WI38 (cell line): ENCODE measurements around the gene KLHL29.

Experiments used
- H3K4me3 ChIP-seq: 2 replicates; pipeline ENCODE4 v1.5.1; 2011; ENCODE audit warnings: low read depth, mild to moderate bottlenecking, control low read depth, low read length
- CTCF ChIP-seq: IDR thresholded peaks from 2 replicates; pipeline ENCODE4 v1.5.1; 2012; ENCODE audit warnings: low read depth, mild to moderate bottlenecking, control low read depth, low read length

Gene KLHL29

DNA sequence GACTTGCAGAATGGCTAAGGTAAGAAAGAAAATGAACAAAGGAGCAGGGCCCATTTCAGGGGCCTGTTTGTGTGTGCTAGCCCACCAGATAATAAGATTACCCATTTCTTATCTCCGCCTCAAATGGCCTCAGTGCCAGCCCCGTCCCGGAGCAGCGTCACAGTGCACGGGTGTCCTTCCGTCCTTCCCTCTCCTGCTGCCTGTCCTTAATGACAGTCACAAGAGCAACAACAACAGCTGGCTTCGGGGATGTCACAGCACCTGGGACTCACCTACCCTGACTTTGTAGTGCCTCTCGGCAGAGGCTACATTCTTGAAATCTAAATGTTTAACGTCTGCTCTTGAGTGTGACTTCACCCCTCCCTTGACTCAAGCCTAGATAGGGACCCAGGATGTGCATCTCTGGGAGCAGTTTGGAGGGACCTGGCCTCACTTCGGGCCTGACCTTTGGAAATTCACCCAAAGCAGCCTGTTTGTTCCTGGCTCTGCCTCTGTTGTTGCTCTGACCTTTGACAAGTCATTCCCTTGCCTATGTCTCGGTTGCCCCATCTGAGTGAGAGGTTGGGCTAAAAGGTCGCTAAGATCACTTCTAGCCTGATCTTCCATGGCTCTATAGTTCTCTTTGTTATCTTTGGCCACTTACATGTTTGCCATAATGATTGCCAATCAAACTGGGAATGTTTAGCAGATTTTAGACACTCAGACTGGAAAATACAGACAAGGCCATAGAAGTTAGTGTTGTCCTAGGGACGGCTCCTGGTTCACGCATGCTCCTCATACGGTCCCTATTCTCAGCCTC, 122.5 kb downstream of the KLHL29 start:
- TF ChIP-seq CTCF: no peak
- H3K4me3 ChIP-seq: no peak overlapping the region

GRCh38 chr2:23508066-23508390, 123.0 kb downstream of the KLHL29 start:
- H3K4me3 ChIP-seq: no peak overlapping the region
- no peak for TF ChIP-seq CTCF

DNA sequence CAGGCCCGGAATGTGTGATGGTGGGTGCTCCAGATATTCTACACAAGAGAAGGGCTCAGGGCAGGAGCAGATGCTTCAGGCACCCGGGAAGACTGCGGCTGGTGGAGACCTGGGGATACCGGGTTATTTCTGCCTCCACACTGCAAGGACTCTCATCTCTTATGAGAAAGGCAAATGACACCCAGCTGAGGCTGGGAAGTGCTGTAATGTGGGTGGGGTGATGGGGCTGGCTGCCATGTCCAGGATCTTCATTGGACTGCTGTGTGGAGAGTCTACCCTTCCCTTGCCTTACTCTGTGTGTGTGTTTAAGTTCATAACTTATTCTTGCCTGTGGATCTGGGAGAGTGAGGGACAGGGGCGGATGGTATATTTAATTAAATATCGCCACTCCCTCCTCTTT, 124.1 kb downstream of the KLHL29 start:
- no peak overlapping the region for H3K4me3 ChIP-seq
- TF ChIP-seq CTCF: no peak

- TF ChIP-seq CTCF: no peak
- H3K4me3 ChIP-seq: no peak overlapping the region
Observed at GRCh38 chr2:23509596-23510292, 124.8 kb downstream of the KLHL29 start.

DNA sequence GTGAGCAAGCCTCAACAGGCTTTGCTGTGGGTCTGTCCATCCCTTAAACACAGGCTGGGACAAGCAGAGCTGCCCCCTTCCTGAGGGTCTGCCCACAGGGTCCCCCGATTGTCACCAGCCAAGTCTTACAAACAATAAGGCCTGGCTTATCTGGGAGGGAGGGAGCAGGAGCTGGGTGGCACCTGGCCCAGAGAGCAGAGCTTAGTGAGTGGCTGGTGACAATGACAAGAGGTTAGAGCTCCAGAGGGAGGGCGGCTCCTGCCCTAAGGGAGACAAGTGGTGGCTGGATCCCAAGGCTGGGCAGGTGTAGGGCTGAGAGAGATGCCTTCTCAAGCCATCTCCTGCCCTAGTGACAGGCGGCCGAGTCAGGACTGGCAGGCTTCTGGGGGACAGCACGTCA, 125.5 kb downstream of the KLHL29 start:
- TF ChIP-seq CTCF: no peak
- no peak overlapping the region for H3K4me3 ChIP-seq

DNA sequence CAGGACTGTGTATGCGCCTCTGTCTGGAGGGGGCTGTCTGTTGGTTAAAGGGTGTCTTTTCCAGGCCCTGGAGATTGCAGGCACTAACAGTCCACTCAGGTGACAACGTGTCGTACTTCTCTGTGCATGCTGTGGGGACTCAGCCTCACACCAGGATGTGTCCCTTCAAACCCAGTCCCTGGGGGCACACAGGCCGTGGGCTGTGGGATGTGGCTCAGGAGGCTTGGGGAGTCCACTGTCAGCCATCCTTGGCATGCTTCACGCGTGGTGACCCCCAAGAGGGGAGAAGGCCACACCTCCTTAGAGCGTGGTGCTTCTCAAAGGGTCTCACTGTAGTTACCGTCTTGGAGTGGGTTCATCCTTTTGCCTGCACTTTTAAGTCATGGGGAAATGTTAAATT, 127.8 kb downstream of the KLHL29 start:
- no peak overlapping the region for H3K4me3 ChIP-seq
- TF ChIP-seq CTCF: no peak

DNA sequence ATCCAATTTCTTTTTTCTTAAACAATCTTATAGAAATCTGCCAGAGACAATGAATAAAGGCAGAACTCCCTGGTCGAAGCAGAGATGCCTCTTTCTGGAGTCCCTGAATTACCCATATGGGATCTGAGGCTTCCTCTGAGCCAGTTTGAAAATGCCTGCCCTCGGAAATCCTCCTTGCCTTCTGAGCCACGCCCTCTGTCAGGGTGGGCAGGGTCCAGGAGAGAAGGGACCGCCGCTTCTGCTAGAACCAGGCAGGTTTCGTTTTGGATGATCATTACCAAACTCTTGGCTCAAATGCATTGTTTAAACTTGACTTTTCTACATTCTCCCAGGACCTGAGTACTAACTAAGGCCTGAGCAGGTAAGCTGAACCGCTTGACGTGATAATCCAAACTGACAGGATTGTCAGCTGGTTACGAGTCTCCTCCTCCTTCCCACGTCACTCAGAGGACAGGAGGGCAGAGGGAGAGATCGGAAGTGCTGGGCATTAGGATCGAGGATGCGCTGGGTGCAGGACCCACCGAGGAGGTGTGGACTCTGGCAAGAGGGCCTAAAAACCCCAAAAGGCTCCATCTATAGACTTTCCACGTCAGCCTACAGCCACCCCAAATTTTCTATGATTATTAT, 128.4 kb downstream of the KLHL29 start:
- no peak overlapping the region for H3K4me3 ChIP-seq
- no peak for TF ChIP-seq CTCF
